Measurements from ENCODE around the gene CCDC150.
A peak's percentile ranks its signal among the peaks of the same experiment; 100 is the strongest.

CCDC150 gene

DNA sequence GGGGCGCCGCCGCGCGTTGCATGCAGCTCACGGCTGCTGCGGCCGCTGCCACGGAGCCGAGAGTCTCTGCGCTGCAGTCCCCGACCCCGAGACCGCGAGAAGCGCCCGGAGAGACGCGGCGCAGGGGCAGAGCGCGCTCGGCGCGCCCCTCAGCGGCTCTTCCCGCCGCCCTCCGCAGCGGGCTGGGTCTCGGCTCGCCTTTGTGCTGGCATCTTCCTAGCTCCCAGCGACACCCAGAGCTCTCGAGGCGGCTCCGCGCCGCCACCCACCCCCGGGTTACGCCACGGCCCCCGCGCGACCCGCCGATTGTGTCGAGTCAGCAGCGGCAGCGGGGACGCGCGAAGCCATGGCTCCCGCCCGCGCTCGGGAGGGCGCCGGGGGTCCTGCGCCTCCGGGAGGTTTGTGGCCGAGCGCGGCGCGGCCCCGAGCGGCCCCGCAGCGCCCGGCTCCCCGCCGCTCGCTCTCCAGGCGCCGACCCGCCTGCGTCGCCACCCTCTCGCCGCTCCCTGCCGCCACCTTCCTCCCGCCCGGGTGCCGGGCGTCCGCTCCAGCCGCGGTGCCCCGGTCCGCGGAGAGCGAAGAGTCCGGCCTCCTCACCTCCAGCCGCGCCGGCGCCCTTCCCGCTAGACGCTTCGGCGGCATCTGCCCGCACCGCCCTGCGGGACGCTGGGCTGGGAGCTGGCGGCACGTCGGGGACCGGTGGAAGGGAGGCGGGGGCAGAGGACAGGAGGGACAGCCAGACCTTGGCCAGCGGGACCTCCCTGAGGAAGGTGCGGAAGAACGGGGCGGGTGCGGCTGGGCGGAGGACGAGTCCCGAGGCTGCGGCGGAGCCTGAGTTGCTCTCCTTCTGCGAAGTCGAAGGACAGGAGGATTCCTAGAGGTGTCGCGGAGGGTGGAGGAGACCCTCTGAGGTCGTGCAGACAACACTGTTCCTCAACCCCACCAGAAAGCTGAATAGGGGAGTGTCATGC lies 46.3 kb upstream of the CCDC150 start, which contains the start of gene HECW2:
Gene HECW2, minus strand, starts transcription at position 644 of the 971 bp plus-strand sequence.
- peak; percentile 15 for DNase-seq (ENCODE audit: low read depth)

DNA sequence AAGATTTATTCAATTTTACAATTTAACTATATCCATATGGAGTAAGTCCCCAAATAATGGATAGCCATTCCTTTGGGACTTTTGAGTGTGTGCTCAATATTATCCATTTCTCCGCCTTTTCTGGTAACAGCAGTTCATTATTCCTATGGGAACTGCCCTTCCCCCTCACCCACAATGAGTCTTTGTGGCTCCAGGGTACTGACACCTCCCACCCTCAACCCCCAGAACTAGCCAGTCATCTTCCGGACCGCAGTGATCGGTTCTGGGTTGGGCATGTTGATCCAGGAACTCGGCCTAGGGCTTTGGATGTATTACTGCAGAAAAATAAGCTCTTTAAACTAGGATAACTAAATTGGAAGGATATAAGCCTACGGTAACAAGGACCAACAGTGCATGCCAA lies 45.4 kb upstream of the CCDC150 start:
- no peak for TF ChIP-seq MYC (IDR thresholded peaks at IDR 0.05; ENCODE audit: low read depth, low read length)
- TF ChIP-seq, protein P1, sequence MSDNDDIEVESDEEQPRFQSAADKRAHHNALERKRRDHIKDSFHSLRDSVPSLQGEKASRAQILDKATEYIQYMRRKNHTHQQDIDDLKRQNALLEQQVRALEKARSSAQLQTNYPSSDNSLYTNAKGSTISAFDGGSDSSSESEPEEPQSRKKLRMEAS (IDR thresholded peaks at IDR 0.05; ENCODE audit: low read depth, low read length): no peak
- TF ChIP-seq, protein P2, sequence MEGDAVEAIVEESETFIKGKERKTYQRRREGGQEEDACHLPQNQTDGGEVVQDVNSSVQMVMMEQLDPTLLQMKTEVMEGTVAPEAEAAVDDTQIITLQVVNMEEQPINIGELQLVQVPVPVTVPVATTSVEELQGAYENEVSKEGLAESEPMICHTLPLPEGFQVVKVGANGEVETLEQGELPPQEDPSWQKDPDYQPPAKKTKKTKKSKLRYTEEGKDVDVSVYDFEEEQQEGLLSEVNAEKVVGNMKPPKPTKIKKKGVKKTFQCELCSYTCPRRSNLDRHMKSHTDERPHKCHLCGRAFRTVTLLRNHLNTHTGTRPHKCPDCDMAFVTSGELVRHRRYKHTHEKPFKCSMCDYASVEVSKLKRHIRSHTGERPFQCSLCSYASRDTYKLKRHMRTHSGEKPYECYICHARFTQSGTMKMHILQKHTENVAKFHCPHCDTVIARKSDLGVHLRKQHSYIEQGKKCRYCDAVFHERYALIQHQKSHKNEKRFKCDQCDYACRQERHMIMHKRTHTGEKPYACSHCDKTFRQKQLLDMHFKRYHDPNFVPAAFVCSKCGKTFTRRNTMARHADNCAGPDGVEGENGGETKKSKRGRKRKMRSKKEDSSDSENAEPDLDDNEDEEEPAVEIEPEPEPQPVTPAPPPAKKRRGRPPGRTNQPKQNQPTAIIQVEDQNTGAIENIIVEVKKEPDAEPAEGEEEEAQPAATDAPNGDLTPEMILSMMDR (IDR thresholded peaks at IDR 0.05; ENCODE audit: low read depth, low read length): no peak
- no peak for TF ChIP-seq POLR2A (IDR thresholded peaks at IDR 0.05; ENCODE audit: extremely low read depth, insufficient read length)
- DNase-seq (ENCODE audit: low read depth): no peak
- no peak overlapping the region for H3K4me3 ChIP-seq (ENCODE audit: low read depth, low read length)

More for the DNA sequence above, 46.3 kb upstream of the CCDC150 start, which contains the start of gene HECW2:
- TF ChIP-seq MYC (IDR thresholded peaks at IDR 0.05; ENCODE audit: low read depth, low read length): no peak
- H3K4me3 ChIP-seq (ENCODE audit: low read depth, low read length): no peak within 1 kb of the TSS

DNA sequence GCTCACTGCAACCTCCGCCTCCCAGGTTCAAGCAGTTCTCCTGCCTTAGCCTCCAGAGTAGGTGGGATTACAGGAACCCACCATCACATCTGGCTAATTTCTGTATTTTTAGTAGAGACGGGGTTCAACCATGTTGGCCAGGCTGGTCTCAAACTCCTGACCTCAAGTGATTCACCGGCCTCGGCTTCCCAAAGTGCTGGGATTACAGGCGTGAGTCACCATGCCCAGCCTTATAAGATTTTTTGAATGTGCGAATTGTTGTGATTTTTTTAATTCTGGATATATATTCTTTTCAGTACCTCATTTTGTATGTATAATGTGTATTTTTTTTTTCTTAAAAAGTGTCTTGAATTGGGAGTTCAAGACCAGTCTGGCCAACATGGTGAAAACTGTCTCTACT lies 42.0 kb upstream of the CCDC150 start:
- no peak overlapping the region for H3K4me3 ChIP-seq (ENCODE audit: low read depth, low read length)
- no peak for TF ChIP-seq POLR2A (IDR thresholded peaks at IDR 0.05; ENCODE audit: extremely low read depth, insufficient read length)
- TF ChIP-seq, protein P2 (IDR thresholded peaks at IDR 0.05; ENCODE audit: low read depth, low read length): no peak
- DNase-seq (ENCODE audit: low read depth): no peak

DNA sequence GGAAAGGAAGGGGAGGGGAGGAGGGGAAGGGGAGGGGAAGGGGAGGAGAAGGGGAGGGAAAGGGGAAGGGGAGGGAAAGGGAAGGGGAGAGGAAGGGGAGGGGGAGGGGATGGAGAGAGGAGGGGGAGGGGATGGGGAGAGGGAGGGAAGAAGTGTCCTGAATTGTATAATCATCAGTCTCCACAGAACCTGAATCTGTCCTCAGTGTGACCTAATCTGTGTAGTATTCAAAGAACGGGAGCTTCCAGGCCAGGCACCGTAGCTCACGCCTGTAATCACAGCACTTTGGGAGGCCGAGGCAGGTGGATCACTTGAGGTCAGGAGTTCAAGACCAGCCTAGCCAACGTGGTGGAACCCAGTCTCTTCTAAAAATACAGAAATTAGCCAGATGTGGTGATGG lies 41.1 kb upstream of the CCDC150 start:
- DNase-seq (ENCODE audit: low read depth): no peak
- no peak overlapping the region for H3K4me3 ChIP-seq (ENCODE audit: low read depth, low read length)
- TF ChIP-seq POLR2A (IDR thresholded peaks at IDR 0.05; ENCODE audit: extremely low read depth, insufficient read length): no peak
- TF ChIP-seq, protein P1 (IDR thresholded peaks at IDR 0.05; ENCODE audit: low read depth, low read length): no peak
- TF ChIP-seq, protein P2 (IDR thresholded peaks at IDR 0.05; ENCODE audit: low read depth, low read length): no peak
- TF ChIP-seq MYC (IDR thresholded peaks at IDR 0.05; ENCODE audit: low read depth, low read length): no peak

DNA sequence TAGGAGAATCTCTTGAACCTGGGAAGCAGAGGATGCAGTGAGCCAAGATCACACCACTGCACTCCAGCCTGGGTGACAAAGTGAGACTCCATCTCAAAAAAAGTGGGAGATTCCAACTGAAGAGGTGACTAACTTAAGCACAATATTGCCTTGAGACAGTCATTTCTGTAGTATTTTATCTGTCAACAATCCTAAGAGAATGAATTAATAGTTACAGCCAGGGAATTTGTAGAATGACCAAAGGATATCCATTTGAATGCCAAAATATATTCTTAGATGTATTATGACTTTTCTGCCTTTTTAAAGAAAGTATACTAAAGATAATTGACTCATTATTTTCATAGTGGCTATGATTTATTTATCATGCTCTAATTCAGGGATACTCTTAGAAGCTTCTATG lies 40.7 kb upstream of the CCDC150 start:
- H3K4me3 ChIP-seq (ENCODE audit: low read depth, low read length): no peak overlapping the region
- DNase-seq (ENCODE audit: low read depth): no peak
- TF ChIP-seq MYC (IDR thresholded peaks at IDR 0.05; ENCODE audit: low read depth, low read length) (no peak), POLR2A (IDR thresholded peaks at IDR 0.05; ENCODE audit: extremely low read depth, insufficient read length) (no peak)
- TF ChIP-seq, protein P1 (IDR thresholded peaks at IDR 0.05; ENCODE audit: low read depth, low read length): no peak
- TF ChIP-seq, protein P2 (IDR thresholded peaks at IDR 0.05; ENCODE audit: low read depth, low read length): no peak

DNA sequence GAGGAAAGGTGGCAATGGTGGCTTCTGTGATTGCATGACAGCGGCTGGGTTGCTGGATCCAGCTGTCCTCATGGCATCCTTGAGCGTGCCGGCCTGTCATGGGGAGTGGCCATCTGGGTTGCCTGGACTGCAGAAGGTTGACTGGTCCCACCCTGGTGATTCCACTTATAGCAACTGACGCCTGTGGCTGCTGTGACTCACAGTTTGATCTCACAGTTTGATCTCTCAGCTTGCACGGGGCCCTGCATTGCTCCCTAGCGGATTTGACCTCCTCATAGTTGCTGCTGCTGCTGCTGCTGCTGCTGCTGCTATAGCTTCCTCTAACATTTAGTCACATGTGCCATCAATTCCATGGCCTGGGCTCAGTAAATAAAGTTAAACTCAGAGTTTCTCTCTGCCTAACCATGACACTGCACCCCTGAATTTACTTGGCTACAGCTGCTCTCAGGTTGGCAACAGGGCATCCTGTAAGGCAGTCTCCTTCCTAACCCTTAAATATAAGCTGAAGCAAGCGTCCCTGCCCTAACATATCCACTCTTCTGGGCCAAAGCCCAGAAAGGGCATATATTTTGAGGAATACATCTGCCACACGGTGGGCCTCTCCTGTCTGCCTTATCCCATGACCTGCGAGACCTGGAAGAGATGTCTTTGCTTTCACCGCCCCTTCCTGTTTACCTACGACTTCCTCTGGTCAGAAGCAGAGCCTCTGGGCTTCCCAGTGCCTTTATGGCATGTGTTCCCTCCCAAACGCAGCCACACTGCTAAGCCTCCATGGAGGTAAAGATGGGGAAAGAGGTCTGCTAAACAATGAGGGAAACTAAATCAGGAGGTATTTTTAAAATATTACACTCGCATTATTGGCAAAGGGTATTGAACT lies 37.8 kb upstream of the CCDC150 start:
- no peak for DNase-seq (ENCODE audit: low read depth)
- TF ChIP-seq, protein P2 (IDR thresholded peaks at IDR 0.05; ENCODE audit: low read depth, low read length): no peak
- TF ChIP-seq, protein P1 (IDR thresholded peaks at IDR 0.05; ENCODE audit: low read depth, low read length): no peak
- TF ChIP-seq POLR2A (IDR thresholded peaks at IDR 0.05; ENCODE audit: extremely low read depth, insufficient read length) (no peak), MYC (IDR thresholded peaks at IDR 0.05; ENCODE audit: low read depth, low read length) (no peak)
- H3K4me3 ChIP-seq (ENCODE audit: low read depth, low read length): no peak overlapping the region
